SKM-1 treated with dmso at 0.1 percent for 144 hours (cell line): ENCODE measurements around the gene MAFG.

Source experiments
- DNase-seq: peaks from one replicate; lab custom pipeline; 2025; ENCODE audit not compliant: unreplicated experiment; lab: John Stamatoyannopoulos, UW

MAFG gene

DNA sequence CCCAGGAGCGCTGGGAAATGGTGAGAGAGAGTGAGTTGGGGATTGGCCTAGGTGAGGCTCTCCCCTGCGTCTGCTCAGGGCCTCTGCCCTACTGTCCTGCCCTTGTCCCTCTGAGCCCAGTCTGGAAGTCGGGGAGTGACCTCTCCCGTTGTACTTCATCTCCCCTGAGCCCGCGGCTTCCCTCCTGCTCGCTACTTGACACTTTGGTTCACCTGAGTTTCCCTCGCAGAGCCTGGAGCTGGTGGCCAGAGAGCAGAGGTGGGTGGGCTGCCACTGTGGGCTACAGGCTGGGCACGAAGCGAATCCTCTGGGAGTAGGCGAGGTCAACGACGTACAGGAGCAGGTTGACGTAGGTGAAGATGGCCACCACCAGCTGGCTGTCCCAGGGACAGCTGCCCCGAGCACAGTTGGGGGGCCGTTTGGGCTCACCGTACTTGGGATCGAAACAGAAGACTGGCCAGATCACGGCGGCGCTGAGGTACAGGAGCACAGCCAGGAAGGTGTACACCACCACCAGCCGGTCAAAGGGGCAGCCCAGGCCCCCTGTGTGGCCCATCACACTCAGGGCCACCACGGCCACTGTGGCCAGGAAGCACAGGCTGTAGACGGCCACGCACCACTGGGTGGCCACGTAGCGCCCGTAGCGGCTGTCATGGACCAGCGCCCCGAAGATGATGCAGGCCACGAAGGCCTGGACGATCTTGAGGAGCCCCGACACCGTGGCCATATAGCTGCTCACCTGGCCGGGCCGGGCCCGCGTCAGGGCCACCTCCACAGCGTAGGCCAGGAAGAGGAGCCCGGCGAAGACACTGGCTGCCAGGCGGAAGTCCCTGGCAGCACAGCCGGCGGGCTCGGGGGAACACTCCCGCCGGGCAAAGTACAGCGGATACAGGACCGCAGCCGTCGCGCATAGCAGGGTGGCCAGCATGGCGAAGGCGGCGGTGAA lies 13.3 kb upstream of the MAFG start:
- no peak for DNase-seq

DNA sequence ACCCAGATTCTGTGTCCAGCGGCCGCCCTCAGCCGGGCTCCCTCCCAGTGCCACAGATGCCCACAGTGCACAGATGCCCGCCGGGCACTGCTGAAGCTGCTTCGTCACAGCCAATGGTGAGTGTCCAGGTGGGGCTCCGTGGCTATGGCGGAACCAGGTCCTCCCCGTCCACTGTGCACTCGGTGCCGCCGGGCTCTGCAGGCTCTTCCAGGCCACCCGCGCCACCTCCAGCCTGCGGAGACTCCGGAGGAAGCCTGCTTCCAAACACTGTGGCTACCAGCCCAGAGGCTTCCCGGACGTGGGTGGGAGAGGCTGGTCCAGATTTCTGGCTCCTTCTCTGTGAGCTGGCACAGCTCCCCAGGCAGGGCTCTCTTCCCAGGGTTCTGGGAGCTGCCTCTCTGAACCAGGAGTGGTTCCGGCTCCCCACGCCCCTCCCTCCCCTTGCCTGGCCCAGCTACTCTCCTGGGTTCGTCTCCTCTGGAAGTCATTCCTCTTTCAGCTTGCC lies 12.4 kb upstream of the MAFG start:
- DNase-seq, result no peak

DNA sequence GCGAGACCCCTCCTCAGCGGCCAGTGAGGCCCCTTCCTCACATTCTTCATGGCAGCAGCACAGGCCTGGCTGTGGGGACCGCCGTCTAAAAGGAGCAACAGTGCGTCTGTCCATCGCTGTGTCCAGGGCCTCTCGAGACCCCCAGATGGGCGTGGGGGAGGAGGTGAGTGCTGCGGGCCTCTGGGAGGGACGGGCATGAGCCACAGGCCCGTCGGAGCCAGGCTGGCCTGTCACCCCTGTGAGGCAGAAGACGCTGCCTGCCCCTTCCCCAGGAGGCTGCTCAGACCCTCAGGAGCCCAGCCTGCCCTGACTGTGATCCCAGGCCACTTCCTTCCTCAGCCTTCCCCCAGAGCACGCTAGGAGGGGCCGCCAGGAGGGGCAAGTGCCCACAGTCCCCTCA lies 11.7 kb upstream of the MAFG start:
- DNase-seq, result no peak

DNA sequence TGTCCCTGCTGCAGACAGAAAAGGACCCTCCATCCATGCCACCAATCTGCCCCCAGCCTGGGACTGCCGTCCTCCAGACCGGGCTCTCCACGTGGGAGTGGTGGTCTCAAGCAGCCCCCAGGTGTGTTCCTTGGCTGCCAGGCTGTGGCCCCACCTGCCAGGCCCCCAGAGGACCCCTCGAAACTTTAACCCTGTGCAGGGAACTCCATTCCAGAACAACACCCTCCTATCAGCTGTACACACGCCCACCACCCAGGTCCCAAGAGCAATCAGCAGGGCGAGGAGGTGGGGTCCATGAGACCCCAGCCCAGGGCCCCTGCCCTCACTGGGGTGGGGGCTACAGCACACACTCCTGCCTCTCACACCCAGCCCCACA lies 8.2 kb upstream of the MAFG start:
- no peak for DNase-seq

DNA sequence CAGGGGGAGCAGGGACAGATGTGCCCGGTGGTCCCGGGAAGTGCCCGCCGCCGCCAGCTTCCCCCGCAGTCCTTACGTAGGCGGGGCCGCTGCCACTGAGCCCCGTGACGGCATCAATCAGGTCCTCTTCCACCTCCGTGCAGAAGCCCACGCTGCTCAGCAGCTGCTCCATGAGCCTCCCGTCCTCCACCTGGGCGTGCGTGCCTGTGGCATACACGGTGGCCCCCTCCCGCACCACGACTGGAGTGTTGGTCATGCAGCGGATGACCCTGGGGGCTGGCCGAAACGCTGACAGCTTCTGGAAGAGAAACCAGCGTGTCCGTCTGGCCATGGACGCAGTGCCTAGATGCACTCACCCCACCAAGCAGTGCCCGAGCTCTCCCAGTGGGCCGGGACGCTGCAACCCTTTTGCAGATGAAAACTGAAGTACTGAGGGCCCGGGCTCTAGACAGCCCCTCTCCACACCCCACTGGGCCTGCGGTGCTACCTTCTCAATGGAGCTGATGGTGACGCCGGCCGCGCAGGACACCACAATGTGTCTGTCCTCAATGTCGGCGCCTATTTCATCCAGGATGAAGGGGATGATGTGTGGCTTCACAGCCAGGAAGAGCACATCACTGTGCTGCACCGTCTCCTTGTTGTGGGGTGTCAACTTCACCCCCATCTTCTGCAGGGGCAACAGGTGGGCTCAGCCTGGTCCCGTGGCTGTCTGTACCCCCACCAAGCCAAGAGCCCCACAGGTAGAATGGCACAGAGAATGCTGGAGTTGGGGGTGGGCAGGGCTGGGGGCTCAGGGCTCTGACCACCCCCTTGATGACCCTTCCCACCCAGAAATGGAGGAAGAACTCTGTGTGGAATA lies 7.5 kb upstream of the MAFG start:
- no peak for DNase-seq

DNA sequence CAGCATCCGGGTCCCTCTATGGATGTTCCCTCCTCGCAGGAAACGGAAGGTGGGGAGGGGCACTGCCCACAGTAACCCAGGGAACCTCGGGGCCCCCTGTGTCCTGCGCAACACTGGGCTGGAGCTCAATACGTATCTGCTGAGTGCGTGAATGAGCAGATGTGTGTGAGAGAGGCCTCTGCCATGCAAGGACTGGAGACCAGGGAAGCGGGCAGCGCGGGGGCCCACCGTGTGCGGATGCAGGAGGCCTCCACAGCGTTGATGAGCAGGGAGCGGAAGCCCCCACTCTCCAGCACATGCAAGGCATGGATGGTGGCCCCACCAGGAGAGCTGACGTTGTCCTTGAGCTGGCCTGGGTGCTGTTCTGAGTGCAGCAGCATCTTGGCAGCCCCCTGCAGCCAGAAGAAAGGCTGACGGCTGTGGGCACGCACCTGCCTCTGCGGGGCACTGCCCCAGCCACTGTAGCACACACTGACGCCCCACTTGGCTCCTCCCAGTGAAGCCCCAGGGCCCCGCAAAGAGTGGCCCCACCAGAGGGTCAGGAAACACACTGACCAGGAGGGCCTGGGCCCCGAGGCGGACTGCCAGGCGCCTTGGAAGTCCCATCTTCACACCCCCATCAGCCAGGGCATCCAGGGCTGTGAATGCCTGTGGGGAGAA lies 6.7 kb upstream of the MAFG start:
- DNase-seq, result no peak

DNA sequence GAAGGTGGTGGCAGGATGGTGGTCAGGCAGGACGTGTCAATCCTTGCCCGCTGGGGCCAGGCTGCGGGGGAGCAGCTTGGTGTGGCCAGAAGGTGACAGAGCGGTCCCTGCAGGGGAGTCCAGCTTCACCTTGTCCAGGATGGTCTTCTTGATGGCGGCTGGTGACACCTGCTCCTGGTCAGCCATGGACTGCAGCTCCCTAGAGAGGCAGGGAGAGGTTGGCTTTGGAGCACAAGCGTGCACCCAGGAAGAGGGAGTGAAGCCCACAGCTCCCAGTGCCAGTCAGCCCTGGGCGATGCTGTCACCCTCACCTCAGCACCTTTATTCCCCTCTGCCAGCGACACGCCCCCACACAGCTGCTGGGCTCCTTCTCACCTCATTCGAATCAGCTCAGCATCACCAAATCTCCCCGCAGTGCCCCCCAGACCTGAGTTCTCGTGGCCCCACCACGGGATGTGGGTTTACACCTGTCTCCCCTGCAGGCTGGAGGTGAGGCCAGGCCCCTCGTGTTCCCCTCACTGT lies 5.7 kb upstream of the MAFG start:
- DNase-seq, result no peak

DNA sequence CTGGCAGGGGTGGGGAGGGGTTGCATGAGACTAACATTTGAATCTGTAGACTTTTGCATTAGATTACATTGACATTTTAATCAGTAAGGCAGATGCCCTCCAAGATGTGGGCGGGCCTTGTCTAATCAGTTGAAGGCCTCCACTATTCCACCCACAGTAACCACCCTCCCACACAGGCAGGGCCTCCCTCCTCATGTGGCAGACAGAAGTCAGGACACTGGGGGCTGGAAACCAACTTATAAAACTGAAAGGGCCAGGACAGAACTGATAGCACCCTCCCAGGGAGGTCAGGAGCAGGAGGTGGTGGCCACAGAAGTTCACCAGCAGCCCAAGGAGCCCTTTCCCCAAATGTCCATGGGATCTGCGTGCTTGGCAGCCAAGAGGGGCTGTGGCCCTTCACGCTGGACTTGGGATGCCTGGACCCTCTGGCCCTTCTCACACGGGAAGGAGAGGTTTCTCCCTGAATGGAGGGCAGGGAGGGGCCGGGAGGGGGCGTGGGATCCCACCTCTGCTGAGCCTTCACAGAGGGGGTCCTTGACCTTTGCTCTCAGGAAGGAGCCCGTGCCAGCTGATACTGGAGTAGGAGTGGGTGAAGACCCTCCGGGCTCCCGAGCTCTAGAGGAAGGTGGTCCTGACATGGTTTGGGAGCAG lies 4.9 kb upstream of the MAFG start:
- DNase-seq, result no peak

DNA sequence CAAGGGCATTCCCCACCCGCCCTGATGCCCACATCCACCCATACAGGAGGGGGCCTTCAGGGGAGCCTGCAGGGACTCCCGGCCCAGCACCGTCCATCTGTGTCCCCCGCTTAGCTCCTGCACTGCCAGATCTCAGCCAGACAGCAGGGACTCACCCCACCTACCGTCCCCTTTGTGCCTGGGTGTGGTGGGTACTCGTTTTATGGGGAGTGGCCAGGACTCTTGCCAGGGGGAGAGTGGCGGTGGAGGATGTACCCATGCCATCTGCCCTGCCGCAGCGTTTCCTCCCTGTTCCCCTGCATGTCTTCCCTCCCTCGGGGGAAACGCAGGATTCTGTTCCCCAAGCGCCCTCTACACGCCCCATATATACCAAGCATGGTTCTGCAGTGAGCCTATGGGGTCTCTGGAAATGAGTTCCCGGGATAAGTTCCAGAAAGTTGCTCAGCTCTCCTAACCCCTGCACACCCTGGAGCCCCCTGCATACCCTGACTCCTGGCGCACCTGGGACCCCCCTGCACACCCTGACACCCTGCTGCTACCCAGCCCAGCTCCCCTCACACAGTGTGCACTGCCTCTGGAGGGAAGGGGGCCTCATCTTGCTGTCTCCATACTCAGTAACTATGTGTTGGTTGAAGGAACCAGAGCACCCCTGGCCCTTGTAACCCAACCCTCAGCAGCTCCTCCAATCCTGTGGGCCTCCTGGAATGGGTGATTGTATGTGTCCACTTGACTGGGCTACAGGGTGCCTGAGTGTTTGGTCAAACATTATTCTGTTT lies 4.2 kb upstream of the MAFG start:
- DNase-seq, result no peak

DNA sequence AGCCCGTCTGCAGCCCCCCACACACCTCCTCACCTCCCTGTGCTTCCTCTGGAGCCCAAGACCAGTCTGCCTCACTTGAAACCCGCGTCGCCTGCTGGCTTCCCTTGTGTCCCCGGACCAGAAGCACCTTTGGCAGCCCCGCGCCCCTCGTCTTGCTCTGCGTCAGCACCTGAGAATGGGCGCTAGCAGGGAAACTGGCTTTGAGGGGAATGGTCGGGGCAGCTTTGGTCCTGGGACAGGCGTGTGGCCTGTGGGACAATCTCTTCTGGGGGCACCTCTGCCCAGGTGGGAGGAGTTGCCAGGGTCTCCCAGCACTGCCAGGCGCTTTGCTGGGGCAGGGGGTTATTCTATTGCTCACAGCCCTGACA lies 3.6 kb upstream of the MAFG start:
- DNase-seq, result no peak

DNA sequence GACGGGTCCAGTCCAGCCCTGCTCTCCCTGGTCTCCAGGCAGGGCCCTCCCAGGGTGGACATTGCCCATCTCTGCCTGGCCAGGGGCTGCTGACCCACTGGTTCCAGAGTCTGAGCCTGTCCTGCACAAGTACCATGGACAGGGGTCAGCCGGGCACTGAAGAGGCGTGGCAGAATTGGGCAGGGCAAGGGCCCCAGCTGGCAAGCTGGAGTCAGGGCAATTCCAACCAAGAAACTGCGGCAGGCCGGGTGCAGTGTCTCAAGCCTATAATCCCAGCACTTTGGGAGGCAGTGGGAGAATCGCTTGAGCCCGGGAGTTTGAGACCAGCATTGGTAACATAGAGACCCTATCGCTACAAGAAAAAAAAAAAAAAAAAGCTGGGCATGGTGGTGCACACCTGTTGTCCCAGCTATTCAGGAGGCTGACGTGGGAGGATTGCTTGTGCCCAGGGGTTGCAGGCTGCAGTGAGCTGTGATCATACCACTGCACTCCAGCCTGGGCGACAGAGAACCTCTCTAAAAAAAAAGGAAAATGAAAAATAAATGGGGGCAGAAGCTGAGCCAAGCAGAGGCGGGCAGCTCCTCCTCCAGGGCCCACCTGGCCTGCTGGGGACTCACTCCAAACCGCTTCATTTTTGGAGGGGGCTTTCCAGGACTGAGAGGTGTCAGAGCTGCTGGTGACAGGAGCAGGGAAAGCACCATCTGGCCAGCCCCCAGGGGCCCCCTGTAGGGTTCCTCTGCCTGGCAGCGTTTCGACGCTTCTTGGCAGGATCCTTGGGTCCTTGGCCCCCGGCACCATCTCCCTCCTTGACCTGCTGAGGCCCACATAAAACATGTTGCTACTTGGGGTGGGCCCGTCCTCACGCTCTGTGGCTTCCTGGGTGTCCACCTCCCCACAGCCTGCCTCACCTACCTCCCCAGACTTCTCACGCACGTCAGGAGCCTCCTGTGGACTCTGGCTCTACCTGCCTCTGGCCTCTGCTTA lies 2.9 kb upstream of the MAFG start:
- no peak for DNase-seq

DNA sequence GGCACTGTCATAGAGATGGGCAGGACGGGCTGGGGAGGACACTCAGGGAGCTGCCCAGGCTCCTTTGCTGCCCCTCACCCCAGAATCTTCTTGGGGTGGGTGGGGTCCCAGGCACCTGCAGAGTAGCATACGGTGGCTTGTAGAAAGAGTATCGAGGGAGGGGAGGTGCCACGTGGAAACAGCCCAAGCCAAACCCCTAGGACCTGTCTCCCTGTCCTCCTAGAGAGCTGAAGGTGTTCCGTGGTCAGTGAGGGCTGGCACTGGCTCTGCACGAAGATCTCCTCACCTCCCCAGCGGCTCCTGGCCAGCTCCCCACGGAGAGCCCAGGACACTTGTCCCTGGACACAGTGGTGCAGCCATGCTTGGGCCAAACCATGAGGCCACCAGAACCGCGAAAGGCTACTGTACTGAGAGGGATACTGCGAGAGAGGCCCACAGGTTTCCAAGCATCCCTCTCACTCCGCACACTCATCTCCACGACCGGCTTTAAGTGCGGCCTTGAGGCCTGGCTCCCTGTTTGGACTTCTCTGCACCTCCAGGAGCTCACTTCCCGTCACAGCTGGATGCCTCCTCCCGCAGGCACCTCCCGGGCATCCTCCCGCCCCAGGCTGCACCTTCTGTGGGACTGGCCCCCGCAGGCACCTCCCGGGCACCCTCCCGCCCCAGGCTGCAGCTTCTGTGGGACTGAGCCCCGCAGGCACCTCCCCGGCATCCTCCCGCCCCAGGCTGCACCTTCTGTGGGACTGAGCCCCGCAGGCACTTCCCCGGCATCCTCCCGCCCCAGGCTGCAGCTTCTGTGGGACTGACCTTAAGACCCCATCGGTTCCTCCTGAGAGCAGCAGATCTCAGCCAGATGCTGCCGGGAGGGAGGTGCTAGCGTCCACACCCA lies 2.0 kb upstream of the MAFG start:
- DNase-seq, result no peak

DNA sequence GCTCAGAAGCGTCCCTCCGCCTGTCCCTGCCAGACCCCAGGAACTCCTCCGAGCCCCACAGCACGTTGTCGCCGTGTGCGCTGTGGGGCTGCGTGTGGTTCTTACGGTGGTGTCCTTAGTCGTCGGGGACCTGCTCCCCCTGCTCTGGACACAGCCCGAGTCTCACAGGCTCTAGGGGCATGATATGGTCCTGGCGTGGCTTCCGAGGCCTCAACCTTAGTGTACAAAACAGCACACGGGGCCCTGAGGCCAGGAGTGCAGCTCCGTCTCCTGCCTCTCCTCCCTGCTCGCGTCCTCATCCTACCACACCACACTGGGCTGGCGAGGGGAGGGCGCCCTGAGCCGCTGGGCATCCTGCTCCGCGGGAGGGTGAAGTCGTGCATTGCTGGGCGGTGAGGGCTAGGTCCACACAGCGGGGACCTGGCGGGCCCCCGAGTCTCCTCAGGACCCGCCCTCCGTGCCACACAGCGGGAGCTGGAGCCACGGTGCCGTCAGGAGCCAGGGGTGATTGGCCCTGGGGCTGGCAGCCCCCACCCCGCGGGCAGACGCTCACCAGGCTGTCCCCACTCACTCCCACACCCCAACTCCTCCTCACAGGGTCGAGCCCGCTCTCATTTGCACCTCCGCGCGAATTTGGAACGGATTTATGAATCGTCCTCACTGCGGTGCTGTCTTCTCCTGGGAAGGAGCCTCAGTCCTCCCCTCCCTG lies 1.2 kb upstream of the MAFG start:
- DNase-seq, result no peak

DNA sequence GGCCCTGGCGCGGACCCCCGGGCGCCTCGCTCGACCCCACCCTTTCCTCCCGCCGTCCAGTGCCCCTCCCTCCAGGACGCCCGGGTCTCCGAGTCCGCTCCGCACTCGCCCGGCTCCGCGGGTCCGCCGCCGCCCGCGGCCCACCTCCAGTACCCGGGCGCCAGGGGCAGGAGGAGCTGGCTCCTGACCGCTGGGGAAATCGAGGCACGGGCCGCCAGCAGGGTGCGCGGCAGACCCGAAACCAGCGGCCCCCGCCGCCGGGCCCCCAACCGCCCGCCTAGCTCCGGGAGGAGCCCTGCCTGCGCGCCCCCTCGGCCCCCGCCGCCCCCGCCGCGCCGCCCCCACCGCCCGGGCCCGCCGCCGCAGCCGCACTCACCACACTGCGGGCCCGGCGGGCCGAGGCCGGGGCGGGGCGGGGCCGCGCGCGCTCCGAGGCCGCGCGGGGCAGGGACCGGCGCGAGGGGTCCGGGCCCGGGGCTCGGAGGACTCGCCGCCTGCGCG lies 333 bp downstream of the MAFG start:
- no peak for DNase-seq

DNA sequence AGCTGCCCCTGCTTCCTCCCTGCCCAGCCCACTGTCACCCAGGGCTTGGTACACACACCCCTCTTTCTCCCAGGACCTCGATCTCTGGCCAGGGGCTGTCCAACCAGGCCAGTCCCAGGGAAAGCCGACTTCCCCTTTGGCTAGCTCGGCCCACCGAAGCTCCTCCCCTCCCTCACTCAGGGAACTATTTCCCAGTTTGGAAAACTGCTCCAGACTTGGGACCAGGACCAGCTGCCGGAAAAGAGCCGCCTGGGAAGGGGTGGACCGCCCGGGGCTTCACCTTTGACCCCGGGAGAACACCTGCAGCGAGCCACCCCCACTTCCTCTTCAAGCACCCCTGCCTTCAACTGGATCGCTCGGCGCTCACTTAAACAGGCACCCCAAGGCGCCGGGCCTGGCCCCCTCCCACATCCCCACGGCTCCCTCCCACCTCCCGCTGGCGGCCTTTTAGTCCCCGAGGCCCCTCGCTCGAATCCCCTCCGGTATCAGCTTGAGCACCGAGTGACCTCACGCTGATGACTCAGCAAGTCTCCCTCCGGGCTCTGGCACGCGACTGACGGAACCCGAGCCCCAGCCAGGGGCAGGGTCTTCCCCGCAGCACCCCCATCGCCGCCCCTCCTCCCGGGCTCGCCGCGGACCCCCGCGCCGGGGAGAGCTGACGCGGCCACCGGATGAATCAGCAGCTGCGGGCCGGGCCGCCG lies 934 bp downstream of the MAFG start:
- DNase-seq, result peak; percentile 54

DNA sequence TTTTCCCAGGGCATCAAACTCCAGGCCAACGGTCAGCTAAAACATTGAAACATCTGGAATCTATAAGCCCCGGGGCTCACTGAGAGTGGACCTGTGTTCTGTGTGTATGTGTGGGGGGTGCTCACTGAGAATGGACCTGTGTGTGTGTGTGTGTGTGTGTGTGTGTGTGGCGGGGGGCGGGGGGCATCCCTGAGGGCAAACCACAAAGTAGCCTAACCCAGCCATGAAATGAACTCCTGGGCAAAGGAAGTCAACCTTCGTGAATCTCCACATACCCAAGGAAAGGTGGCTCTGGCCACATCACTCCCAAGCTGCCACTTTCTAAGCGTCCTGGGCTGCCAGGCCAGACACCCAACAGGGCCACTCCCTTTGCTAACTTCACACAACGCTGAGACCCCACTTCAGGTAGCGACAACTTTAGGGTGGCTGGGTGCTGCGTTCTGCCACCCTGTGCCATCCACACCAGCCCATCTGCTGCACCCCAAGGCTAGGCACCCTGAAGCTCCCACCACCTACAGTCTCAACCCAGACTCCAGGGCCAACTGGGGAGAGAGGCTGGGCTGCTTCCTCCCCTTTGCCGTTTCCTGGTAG lies 1.6 kb downstream of the MAFG start:
- DNase-seq, result no peak
